Small intestine (tissue), 7 donors: ENCODE measurements around the gene FAM72B. TPM values are rescaled to one million over a fixed set of nuclear protein-coding genes. Genes with fewer than 3 reads are reported as not detected.
"Not testable (repeated sequence)": the region's sequence is repeated elsewhere in the genome, so short reads cannot be mapped to it uniquely, and the experiment has no call there.

ENCODE experiments used
- DNase-seq, 2 donors: peaks; one replicate each; pipeline versions ENCODE4 v3.0.0 to v3.0.0-alpha.2; 2013
- FAIRE-seq: peaks from 2 replicates; lab custom pipeline; 2012; peaks lifted over from hg19 to GRCh38; lab: Jason Lieb, UNC
- H3K27ac ChIP-seq, 3 donors: one replicate each; pipeline ENCODE4 v1.5.1; 2013; ENCODE audit warnings: low read length in 2 of 3, mild to moderate bottlenecking in 2 of 3, control low read depth in 1 of 3, inconsistent platforms in 1 of 3, low read depth in 1 of 3, moderate library complexity in 1 of 3
- H3K27me3 ChIP-seq, 3 donors: one replicate each; pipeline ENCODE4 v1.6.1; 2013; ENCODE audit warnings: low read length in 3 of 3, inconsistent platforms in 1 of 3; ENCODE audit not compliant: control insufficient read depth in 3 of 3, insufficient read depth in 3 of 3
- H3K36me3 ChIP-seq, 3 donors: one replicate each; pipeline ENCODE4 v1.6.1; 2013; ENCODE audit warnings: low read length in 3 of 3, inconsistent platforms in 1 of 3, low read depth in 1 of 3, mild to moderate bottlenecking in 1 of 3, moderate library complexity in 1 of 3; ENCODE audit not compliant: control insufficient read depth in 3 of 3, insufficient read depth in 2 of 3
- H3K4me1 ChIP-seq, 3 donors: one replicate each; pipeline ENCODE4 v1.6.1; 2013; ENCODE audit warnings: low read length in 2 of 3, inconsistent platforms in 1 of 3, low read depth in 1 of 3, mild to moderate bottlenecking in 1 of 3, moderate library complexity in 1 of 3; ENCODE audit not compliant: control insufficient read depth in 3 of 3, insufficient read depth in 2 of 3
- H3K4me3 ChIP-seq, 3 donors: one replicate each; pipeline ENCODE4 v1.5.1; 2013; ENCODE audit warnings: low read length in 3 of 3, control low read depth in 1 of 3, inconsistent platforms in 1 of 3, low read depth in 1 of 3, mild to moderate bottlenecking in 1 of 3, moderate library complexity in 1 of 3
- H3K9me3 ChIP-seq, 2 donors: one replicate each; pipeline ENCODE4 v1.6.1; 2013; ENCODE audit warnings: low read depth in 1 of 2, low read length in 1 of 2; ENCODE audit not compliant: control insufficient read depth in 2 of 2, insufficient read depth in 1 of 2
- WGBS, 3 donors: extraction: QIAGEN DNeasy Blood & Tissue Kit; methylation state at CpG; one replicate each; pipeline ENCODE4 v1.1.7; 2013; 5-methylcytosine and 5-hydroxymethylcytosine counted together
- polyA plus RNA-seq, 4 donors: library from polyadenylated mRNA; stranded (reverse) in 3 of 4; unstranded in 1 of 4; fragments of 200-250 nt in 3 of 4; fragments of 120-200 nt in 1 of 4; gene quantifications; one replicate each; pipeline versions ENCODE4 v1.2.1 to v1.2.3, GENCODE V29; 2013
- donor health status: healthy with polysubstance abuse.
- donor health status: control.
- donor health status: control.
- donor health status: Bipolar disorder and iron deficiency.
- donor health status: healthy.

The FAM72B gene
- polyA plus RNA-seq, 4 donors: 0.22 to 3.6 (median 2.1) TPM; not detected in 1

- not testable (repeated sequence) for H3K9me3 ChIP-seq, H3K27ac ChIP-seq, H3K36me3 ChIP-seq, H3K27me3 ChIP-seq, FAIRE-seq, H3K4me3 ChIP-seq, H3K4me1 ChIP-seq
- peak in 1 of 2 donors; percentile 0 for DNase-seq
- 73 to 92% (median 79%) methylated on average over 3 to 5 of the region's 5 CpGs for WGBS, 3 donors
These were observed 3.8 kb upstream of the FAM72B start for GRCh38 chr1:121187914-121188313.

- not testable (repeated sequence) for H3K4me1 ChIP-seq, FAIRE-seq, H3K27me3 ChIP-seq, H3K27ac ChIP-seq, DNase-seq, H3K36me3 ChIP-seq, H3K4me3 ChIP-seq, H3K9me3 ChIP-seq
- WGBS, 3 donors: 0% methylated on average over 2 to 6 of the region's 20 CpGs; no CpG with 5 or more reads in 1 of the 3 donors
These were observed 2.1 kb upstream of the FAM72B start for GRCh38 chr1:121186191-121186590.

- DNase-seq: not testable (repeated sequence)
These were observed 1.1 kb upstream of the FAM72B start for GRCh38 chr1:121185140-121185708.

GRCh38 chr1:121183867-121184266 lies 273 bp downstream of the FAM72B start:
- not testable (repeated sequence) for H3K27ac ChIP-seq, H3K9me3 ChIP-seq, FAIRE-seq, H3K36me3 ChIP-seq, H3K27me3 ChIP-seq, H3K4me1 ChIP-seq, DNase-seq
- H3K4me3 ChIP-seq: peak overlapping the region in 1 of 3 donors; percentile 28
- 1 to 2% (median 1%) methylated on average over 9 to 17 of the region's 31 CpGs for WGBS, 3 donors

More at GRCh38 chr1:121185140-121185708, 1.1 kb upstream of the FAM72B start:
- WGBS, 3 donors: no CpG with 5 or more reads among the region's 48 CpGs
- not testable (repeated sequence) for H3K27me3 ChIP-seq, FAIRE-seq, H3K9me3 ChIP-seq, H3K4me1 ChIP-seq, H3K36me3 ChIP-seq
- H3K4me3 ChIP-seq: peak overlapping the region in 2 of 3 donors; percentile 24 to 33
- peak overlapping the region in 2 of 3 donors; percentile 33 to 78 for H3K27ac ChIP-seq

- not testable (repeated sequence) for H3K36me3 ChIP-seq, H3K9me3 ChIP-seq, DNase-seq, H3K27ac ChIP-seq, H3K4me3 ChIP-seq, H3K27me3 ChIP-seq, FAIRE-seq, H3K4me1 ChIP-seq
These were observed 5.9 kb downstream of the FAM72B start for GRCh38 chr1:121178197-121178596.

- 95 to 100% (median 97%) methylated on average over 2 of the region's 2 CpGs for WGBS, 3 donors
- not testable (repeated sequence) for FAIRE-seq, H3K27ac ChIP-seq, H3K4me3 ChIP-seq, H3K9me3 ChIP-seq, DNase-seq, H3K27me3 ChIP-seq, H3K36me3 ChIP-seq, H3K4me1 ChIP-seq
These were observed 7.5 kb downstream of the FAM72B start for GRCh38 chr1:121176649-121177048.

- H3K27ac ChIP-seq, H3K4me1 ChIP-seq, H3K27me3 ChIP-seq, H3K9me3 ChIP-seq, FAIRE-seq, H3K36me3 ChIP-seq, DNase-seq, H3K4me3 ChIP-seq: not testable (repeated sequence)
- 84 to 100% (median 93%) methylated on average over 1 to 2 of the region's 3 CpGs for WGBS, 3 donors
These were observed 15.9 kb downstream of the FAM72B start for GRCh38 chr1:121168152-121168668.

- FAIRE-seq, H3K9me3 ChIP-seq, H3K4me3 ChIP-seq, DNase-seq, H3K4me1 ChIP-seq, H3K36me3 ChIP-seq, H3K27ac ChIP-seq, H3K27me3 ChIP-seq: not testable (repeated sequence)
- WGBS, 3 donors: 87 to 90% (median 88%) methylated on average over 2 of the region's 2 CpGs
These were observed 16.9 kb downstream of the FAM72B start for GRCh38 chr1:121167225-121167738.

- not testable (repeated sequence) for H3K9me3 ChIP-seq, H3K27me3 ChIP-seq, FAIRE-seq, H3K27ac ChIP-seq, DNase-seq, H3K36me3 ChIP-seq, H3K4me1 ChIP-seq, H3K4me3 ChIP-seq
These were observed 18.8 kb downstream of the FAM72B start for GRCh38 chr1:121165296-121165695.
